NCI-H526 (cell line): ENCODE results near the gene ZNF155.
"Not testable (repeated sequence)": the region's sequence is repeated elsewhere in the genome, so short reads cannot be mapped to it uniquely, and the experiment has no call there.

Source experiments
- DNase-seq, 2 experiments: peaks; one replicate each; lab custom pipeline; 2025; lab: John Stamatoyannopoulos, UW

Gene ZNF155

GRCh38 chr19:43983912-43984686 is at the start of gene ZNF155:
TSS of gene ZNF155 (plus strand) at chr19:43984188. CDS start at chr19:43988544, 4,356 bp downstream.
- peak; percentile 98 to 99 for DNase-seq

- peak; percentile 91 to 97 for DNase-seq
Measured at GRCh38 chr19:43934985-43935708, 48.8 kb upstream of the ZNF155 start, which contains the start of gene ZNF45. TSS of gene ZNF45 (minus strand) at chr19:43935282. CDS start at chr19:43922185, 13,097 bp downstream.

GRCh38 chr19:43936188-43936587 is 47.8 kb upstream of the ZNF155 start:
- DNase-seq: peak; percentile 57 to 64

- DNase-seq: no peak
Measured at GRCh38 chr19:43939557-43940260, 44.3 kb upstream of the ZNF155 start.

GRCh38 chr19:43940719-43941118 is 43.3 kb upstream of the ZNF155 start:
- DNase-seq: no peak

- DNase-seq: no peak
Measured at GRCh38 chr19:43941209-43941608, 42.8 kb upstream of the ZNF155 start.

- not testable (repeated sequence) for DNase-seq
Measured at GRCh38 chr19:43947412-43947811, 36.6 kb upstream of the ZNF155 start.

GRCh38 chr19:43949803-43950202 is 34.2 kb upstream of the ZNF155 start:
- DNase-seq: not testable (repeated sequence)

GRCh38 chr19:43950834-43951645 is 32.9 kb upstream of the ZNF155 start, which contains the start of gene ZNF221:
TSS of gene ZNF221 (plus strand) at chr19:43951228. CDS start at chr19:43962727, 11,499 bp downstream.
- peak; percentile 93 to 97 for DNase-seq

GRCh38 chr19:43956827-43957226 is 27.2 kb upstream of the ZNF155 start:
- no peak for DNase-seq

GRCh38 chr19:43957891-43958290 is 26.1 kb upstream of the ZNF155 start:
- DNase-seq: no peak

- no peak for DNase-seq
Measured at GRCh38 chr19:43960411-43960810, 23.6 kb upstream of the ZNF155 start.

- DNase-seq: no peak
Measured at GRCh38 chr19:43966079-43966694, 17.8 kb upstream of the ZNF155 start.

- no peak for DNase-seq
Measured at GRCh38 chr19:43976732-43977131, 7.3 kb upstream of the ZNF155 start.

- no peak for DNase-seq
Measured at GRCh38 chr19:43983544-43983911, 460 bp upstream of the ZNF155 start.

GRCh38 chr19:43984687-43985000 is 656 bp downstream of the ZNF155 start:
- peak in 1 of 2 experiments; percentile 46 for DNase-seq

GRCh38 chr19:43997631-43998290 is 13.8 kb downstream of the ZNF155 start:
- no peak for DNase-seq

- no peak for DNase-seq
Measured at GRCh38 chr19:44002212-44002565, 18.2 kb downstream of the ZNF155 start.

- peak; percentile 95 to 98 for DNase-seq
Measured at GRCh38 chr19:44002566-44003460, 18.8 kb downstream of the ZNF155 start, which contains the start of gene ZNF230. TSS of gene ZNF230 (plus strand) at chr19:44002957. CDS start at chr19:44007079, 4,122 bp downstream.
